HepG2 (cell line): Measurements from ENCODE around the gene PADI1. TPM values are rescaled to one million over a fixed set of nuclear protein-coding genes. Genes with fewer than 3 reads are reported as not detected.

ENCODE experiments used
- ATAC-seq: fragments of 200-7000 bp; cut with Tn5 transposase; 3 replicates; pipeline ENCODE4 v1.9.1; 2020; ENCODE audit warnings: mild to moderate bottlenecking, moderate library complexity
- BruUV-seq: library from RNA; stranded (reverse); fragments of 400-500 nt; replicated peaks from 2 replicates; lab custom pipeline; 2021; lab: Mats Ljungman, UMichigan
- CTCF ChIA-PET: fragments of 300-600 bp; formaldehyde crosslinking; extraction: SDS; loops from one replicate; lab custom pipeline; 2021; ENCODE audit warnings: low total read pairs, inconsistent platforms, low intra/inter-chr PET ratio; lab: Yijun Ruan, JAX
- POLR2A ChIA-PET: fragments of 350-600 bp; sonication (Branson Sonifier 250); formaldehyde crosslinking; loops from one replicate; lab custom pipeline; 2020; ENCODE audit warnings: antibody characterized with exemption, inconsistent platforms; lab: Yijun Ruan, JAX
- DNase-seq: peaks from one replicate; pipeline ENCODE4 v3.0.0-alpha.2; 2015; ENCODE audit warnings: low spot score
- FAIRE-seq: peaks from 3 replicates; lab custom pipeline; 2011; peaks lifted over from hg19 to GRCh38; lab: Jason Lieb, UNC
- H2AFZ ChIP-seq: one replicate; pipeline ENCODE4 v1.6.1; 2011; ENCODE audit warnings: low read length, inconsistent platforms
- H3K27ac ChIP-seq: fragments of 300-600 bp; 3 replicates; pipeline ENCODE4 v1.8.0; 2011; ENCODE audit warnings: mixed run types, mild to moderate bottlenecking, mixed read lengths, low read length, inconsistent platforms; ENCODE audit not compliant: insufficient read depth; ENCODE audit errors: extremely low read length
- H3K27me3 ChIP-seq, 2 experiments: fragments of 200-600 bp in 1 of 2; 2 replicates in 1 of 2; 3 replicates in 1 of 2; pipeline versions ENCODE4 v1.6.0 to v1.8.0; 2011; ENCODE audit warnings: low read length in 2 of 2, mild to moderate bottlenecking in 2 of 2, moderate library complexity in 2 of 2, inconsistent platforms in 1 of 2; ENCODE audit not compliant: insufficient read depth in 2 of 2, control insufficient read depth in 1 of 2
- H3K36me3 ChIP-seq, 2 experiments: fragments of 200-600 bp in 1 of 2; replicated peaks in 1 of 2; 2 replicates in 1 of 2; 3 replicates in 1 of 2; pipeline versions ENCODE4 v1.5.1 to v1.8.0; 2011; ENCODE audit warnings: low read length in 2 of 2, inconsistent platforms in 1 of 2; ENCODE audit not compliant: insufficient read depth in 2 of 2, control insufficient read depth in 1 of 2
- H3K4me1 ChIP-seq: 2 replicates; pipeline ENCODE4 v1.5.1; 2012; ENCODE audit warnings: low read length, inconsistent platforms; ENCODE audit not compliant: insufficient read depth
- H3K4me2 ChIP-seq: 2 replicates; pipeline ENCODE4 v1.6.0; 2011; ENCODE audit warnings: low read depth, low read length, inconsistent platforms
- H3K4me3 ChIP-seq, 3 experiments: fragments of 200-600 bp in 1 of 3; sonication (generic), shearing (Covaris generic) in 1 of 3; replicated peaks in 1 of 3; 2 replicates each; pipeline ENCODE4 v1.5.1; 2011 to 2016; ENCODE audit warnings: low read length in 3 of 3, inconsistent platforms in 2 of 3, low read depth in 2 of 3, mild to moderate bottlenecking in 2 of 3, control low read depth in 1 of 3, mixed read lengths in 1 of 3; ENCODE audit not compliant: insufficient read depth in 1 of 3
- H3K79me2 ChIP-seq: one replicate; pipeline ENCODE4 v1.6.1; 2011; ENCODE audit warnings: low read length, inconsistent platforms; ENCODE audit not compliant: insufficient read depth
- H3K9ac ChIP-seq: 2 replicates; pipeline ENCODE4 v1.6.0; 2011; ENCODE audit warnings: mild to moderate bottlenecking, low read depth, low read length, inconsistent platforms; ENCODE audit not compliant: insufficient read depth
- H3K9me3 ChIP-seq: 2 replicates; pipeline ENCODE4 v1.5.1; 2012; ENCODE audit warnings: mild to moderate bottlenecking, low read length
- H4K20me1 ChIP-seq: 2 replicates; pipeline ENCODE4 v1.6.0; 2011; ENCODE audit warnings: inconsistent platforms, mild to moderate bottlenecking, low read length, moderate library complexity; ENCODE audit not compliant: insufficient read depth
- CEBPZ ChIP-seq: IDR thresholded peaks from 2 replicates; pipeline ENCODE4 v1.6.1; 2012; ENCODE audit warnings: low read length, improper control_type of control experiment
- DRAP1 ChIP-seq: IDR thresholded peaks from 2 replicates; pipeline ENCODE4 v1.6.1; 2016; ENCODE audit warnings: missing genetic modification reagents, missing compliant biosample characterization
- JUN ChIP-seq: sonication (generic); formaldehyde crosslinking; IDR thresholded peaks from 2 replicates; pipeline ENCODE4 v1.4.0; 2020; ENCODE audit warnings: mild to moderate bottlenecking, missing genetic modification reagents
- MIER3 ChIP-seq: IDR thresholded peaks from 2 replicates; pipeline ENCODE4 v1.6.1; 2016; ENCODE audit warnings: missing compliant biosample characterization, borderline replicate concordance
- ZNF251 ChIP-seq: sonication (generic); formaldehyde crosslinking; IDR thresholded peaks from 2 replicates; pipeline ENCODE4 v1.9.0; 2021; ENCODE audit warnings: mild to moderate bottlenecking, missing genetic modification reagents
- WGBS: methylation state at CpG from one replicate; pipeline ENCODE4 v1.1.6; 2017; ENCODE audit warnings: low lambda C conversion rate; 5-methylcytosine and 5-hydroxymethylcytosine counted together
- in situ Hi-C: cut with HindIII; loops from 2 replicates; pipeline ENCODE4 v1.10.0; 2017; ENCODE audit warnings: low pct_unique_long_range_greater_than_20kb; ENCODE audit not compliant: extremely low pct_ligation_motif_present
- intact Hi-C: fragments of 100-400 bp; cut with micrococcal nuclease; formaldehyde crosslinking; loops from one replicate; pipeline ENCODE4 v1.10.0; 2022; ENCODE audit not compliant: unreplicated experiment
- polyA plus RNA-seq, 8 experiments: library from polyadenylated mRNA; depleted of rRNA in 3 of 8; stranded (reverse) in 7 of 8; unstranded in 1 of 8; fragments of >200 nt; fragmentation: Illumina TruSeq in 4 of 8; extraction: Trizol in 4 of 8; gene quantifications; 2 replicates each; pipeline versions ENCODE4 v1.2.1 to v1.2.3, GENCODE V29; 2011 to 2016; ENCODE audit warnings: low read depth in 4 of 8, missing spikeins in 1 of 8, mixed read lengths in 1 of 8; ENCODE audit not compliant: insufficient read depth in 1 of 8
- total RNA-seq, 5 experiments: library from RNA; depleted of rRNA; stranded (reverse); fragments of >200 nt; fragmentation: Illumina TruSeq; extraction: Trizol; gene quantifications; 2 replicates each; pipeline ENCODE4 v1.2.3, GENCODE V29; 2016; ENCODE audit warnings: low read depth in 1 of 5

PADI1 gene
- total and polyA plus RNA-seq, 2 of the 13 experiments (the other 11 are each of a cell fraction or from before 2014, with no cell fraction given), result not detected

GRCh38 chr1:17193222-17194132 lies 11.5 kb upstream of the PADI1 start (continued):
- no peak for TF ChIP-seq ZNF251 (CRISPR knock-in tag)

GRCh38 chr1:17194133-17194475 lies 10.8 kb upstream of the PADI1 start:
- 2% methylated on average over 2 of the region's 3 CpGs for WGBS
- BruUV-seq, result no TSS peak
- TF ChIP-seq DRAP1 (CRISPR knock-in tag) (no peak), JUN (no peak), MIER3 (CRISPR knock-in tag) (no peak), CEBPZ (no peak)
- H3K4me1 ChIP-seq, result no peaks in the 10 kb centered on the region
- H4K20me1 ChIP-seq, result no peaks in the 10 kb centered on the region
- CTCF ChIA-PET, result no interaction called here
- H2AFZ ChIP-seq, result no peak overlapping the region
- peaks cover 0 to 4% of the 10 kb centered on the region in 2 experiments; a peak in 2 of 5 replicates for H3K27me3 ChIP-seq
- H3K9ac ChIP-seq, result no peak overlapping the region
- H3K9me3 ChIP-seq, result no peaks in the 10 kb centered on the region; the same call in 1 of the 2 replicates
- FAIRE-seq (no peak), DNase-seq (no peak), ATAC-seq (no peak)
- no peak overlapping the region for H3K4me3 ChIP-seq
- in situ Hi-C loops (no loop called here), intact Hi-C loops (no loop called here)
- H3K4me2 ChIP-seq, result no peak overlapping the region
- no peaks in the 10 kb centered on the region for H3K79me2 ChIP-seq
- no peaks in the 10 kb centered on the region for H3K36me3 ChIP-seq
- H3K27ac ChIP-seq, result no peak overlapping the region
- POLR2A ChIA-PET, result no interaction called here
